Stomach (tissue), 9 donors: ENCODE results near the gene FAM184A. TPM values are rescaled to one million over a fixed set of nuclear protein-coding genes. Genes with fewer than 3 reads are reported as not detected.
"Not testable (repeated sequence)": the region's sequence is repeated elsewhere in the genome, so short reads cannot be mapped to it uniquely, and the experiment has no call there.

Experiments used
- DNase-seq, 2 donors: peaks; one replicate each; pipeline versions ENCODE4 v3.0.0 to v3.0.0-alpha.2; 2013 to 2019
- H3K27ac ChIP-seq, 5 donors: fragments of 200-600 bp in 4 of 5; sonication (generic) in 4 of 5; one replicate each; pipeline ENCODE4 v1.5.1; 2013 to 2019; ENCODE audit warnings: mild to moderate bottlenecking in 1 of 5, moderate library complexity in 1 of 5
- H3K27me3 ChIP-seq, 3 donors: fragments of 200-600 bp; sonication (generic); one replicate each; pipeline ENCODE4 v1.5.1; 2017 to 2019; ENCODE audit warnings: mixed run types in 1 of 3
- H3K36me3 ChIP-seq, 4 donors: fragments of 200-600 bp; sonication (generic); 1 replicate in 3 of 4; 2 replicates in 1 of 4; pipeline ENCODE4 v1.5.1; 2016 to 2019
- H3K4me1 ChIP-seq, 4 donors: fragments of 200-600 bp; sonication (generic); one replicate each; pipeline ENCODE4 v1.5.1; 2016 to 2019
- H3K4me3 ChIP-seq, 4 donors: fragments of 200-600 bp; sonication (generic) in 3 of 4; one replicate each; pipeline ENCODE4 v1.5.1; 2016 to 2019; ENCODE audit warnings: mild to moderate bottlenecking in 1 of 4
- H3K9me3 ChIP-seq, 4 donors: fragments of 200-600 bp; sonication (generic); one replicate each; pipeline ENCODE4 v1.5.1; 2016 to 2019
- EP300 ChIP-seq: sonication (generic); formaldehyde crosslinking; IDR thresholded peaks from one replicate; pipeline ENCODE4 v1.6.1; 2017; ENCODE audit warnings: antibody characterized with exemption
- POLR2A ChIP-seq, 4 donors: fragments of 450-650 bp; IDR thresholded peaks; one replicate each; pipeline ENCODE4 v1.6.1; 2016; ENCODE audit warnings: antibody characterized with exemption in 4 of 4, control low read depth in 2 of 4, mild to moderate bottlenecking in 1 of 4, moderate library complexity in 1 of 4
- POLR2AphosphoS5 ChIP-seq, 3 donors: sonication (generic); formaldehyde crosslinking; IDR thresholded peaks; one replicate each; pipeline ENCODE4 v1.6.1; 2016; ENCODE audit warnings: antibody characterized with exemption in 3 of 3
- WGBS, 5 donors: extraction: QIAGEN DNeasy Blood & Tissue Kit in 3 of 5; methylation state at CpG; one replicate each; pipeline versions ENCODE4 v1.1.5 to v1.1.7; 2013 to 2018; 5-methylcytosine and 5-hydroxymethylcytosine counted together
- intact Hi-C: fragments of 100-400 bp; cut with DNase I; formaldehyde crosslinking; loops from one replicate; pipeline ENCODE4 v1.15.1; 2023; ENCODE audit warnings: low total_unique reads
- polyA plus RNA-seq, 3 donors: library from polyadenylated mRNA; stranded (reverse); fragments of 200-250 nt; gene quantifications; one replicate each; pipeline ENCODE4 v1.2.3, GENCODE V29; 2013
- total RNA-seq, 5 donors: library from RNA; depleted of rRNA; stranded (reverse); fragments of >200 nt; gene quantifications; one replicate each; pipeline versions ENCODE4 v1.1.0 to v1.2.3, GENCODE V29; 2014 to 2016
- TF ChIP-seq, protein P1 (sequence below), 7 experiments: fragments of 450-650 bp in 4 of 7; fragments of 200-600 bp in 3 of 7; sonication (generic) in 3 of 7; IDR thresholded peaks; one replicate each; pipeline ENCODE4 v1.5.1; 2016 to 2019; ENCODE audit warnings: antibody characterized with exemption in 7 of 7, control low read depth in 2 of 7, mild to moderate bottlenecking in 1 of 7
- donor health status: healthy with polysubstance abuse.
- donor health status: Bipolar disorder and iron deficiency.
- donor health status: healthy.

FAM184A gene
- total and polyA plus RNA-seq, 8 donors, result under 0.01 to 8.3 (median 2.6) TPM; not detected in 1

DNA sequence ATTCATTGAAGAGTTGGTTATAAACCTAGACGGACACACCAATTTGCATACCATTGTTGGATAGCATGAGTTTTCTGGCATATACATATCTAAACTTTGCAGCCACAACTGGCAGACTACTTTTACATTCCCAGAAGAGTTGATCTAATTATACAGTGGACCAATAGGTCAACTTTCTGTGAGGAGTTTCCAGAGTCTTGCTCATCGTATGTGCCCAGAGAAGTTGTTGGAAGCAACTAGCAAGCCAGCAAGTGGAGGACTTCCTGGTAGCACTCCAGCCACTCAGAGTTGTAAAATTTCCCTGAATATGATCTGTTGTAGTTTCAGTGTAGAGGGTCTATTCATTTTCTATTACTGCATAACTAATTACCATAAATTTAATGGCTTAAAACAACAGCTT, 47.1 kb upstream of the FAM184A start:
- H3K27me3 ChIP-seq, result no peaks in the 10 kb centered on the region

DNA sequence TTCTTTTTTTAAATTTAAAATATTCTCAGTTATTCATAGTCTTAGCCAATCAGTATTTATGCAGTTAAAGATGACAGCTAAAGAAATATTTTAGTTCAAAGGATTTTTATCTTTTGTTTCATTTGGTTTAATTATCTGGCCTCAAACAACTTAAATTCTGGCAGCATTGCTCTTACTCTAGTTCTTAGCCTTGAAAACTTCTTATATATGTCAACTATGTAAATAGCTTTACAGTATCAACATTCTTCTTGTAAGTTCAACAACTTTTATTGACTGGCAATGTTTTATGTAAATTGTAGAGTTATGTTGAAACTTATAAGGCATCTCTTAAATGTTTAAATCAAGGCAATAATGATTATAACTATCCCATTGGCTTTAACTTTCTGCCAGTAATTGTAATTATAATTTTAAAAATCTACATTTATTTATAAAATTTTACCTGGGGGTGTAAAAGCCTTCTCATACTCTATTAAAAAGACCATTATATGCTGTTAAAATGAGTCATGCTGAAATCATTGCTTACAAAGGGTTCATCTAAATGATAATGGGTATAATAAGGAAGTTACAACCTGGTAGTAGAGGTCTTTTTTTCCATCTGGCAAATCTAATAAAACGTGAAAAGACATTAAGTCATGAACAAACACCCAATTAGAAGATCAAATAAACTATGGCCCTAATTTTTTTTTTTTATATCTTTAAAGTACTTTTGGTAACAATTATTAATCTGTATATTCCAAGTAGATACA, 45.8 kb upstream of the FAM184A start:
- Histone ChIP-seq H3K4me1 (peaks cover 0 to 13% (median 2%) of the 10 kb centered on the region in 4 donors), H3K27me3 (no peaks in the 10 kb centered on the region), H3K27ac (no peak overlapping the region), H3K4me3 (no peak overlapping the region), H3K36me3 (no peaks in the 10 kb centered on the region), H3K9me3 (no peaks in the 10 kb centered on the region)
- 11 to 40% (median 31%) methylated on average over 1 of the region's 1 CpG for WGBS, 5 donors
- DNase-seq, result no peak
- intact Hi-C loops, result no loop called here
- TF ChIP-seq EP300 (no peak), POLR2AphosphoS5 (IDR thresholded peaks at IDR 0.05) (no peak), POLR2A (IDR thresholded peaks at IDR 0.05) (no peak)
- TF ChIP-seq, protein P1, sequence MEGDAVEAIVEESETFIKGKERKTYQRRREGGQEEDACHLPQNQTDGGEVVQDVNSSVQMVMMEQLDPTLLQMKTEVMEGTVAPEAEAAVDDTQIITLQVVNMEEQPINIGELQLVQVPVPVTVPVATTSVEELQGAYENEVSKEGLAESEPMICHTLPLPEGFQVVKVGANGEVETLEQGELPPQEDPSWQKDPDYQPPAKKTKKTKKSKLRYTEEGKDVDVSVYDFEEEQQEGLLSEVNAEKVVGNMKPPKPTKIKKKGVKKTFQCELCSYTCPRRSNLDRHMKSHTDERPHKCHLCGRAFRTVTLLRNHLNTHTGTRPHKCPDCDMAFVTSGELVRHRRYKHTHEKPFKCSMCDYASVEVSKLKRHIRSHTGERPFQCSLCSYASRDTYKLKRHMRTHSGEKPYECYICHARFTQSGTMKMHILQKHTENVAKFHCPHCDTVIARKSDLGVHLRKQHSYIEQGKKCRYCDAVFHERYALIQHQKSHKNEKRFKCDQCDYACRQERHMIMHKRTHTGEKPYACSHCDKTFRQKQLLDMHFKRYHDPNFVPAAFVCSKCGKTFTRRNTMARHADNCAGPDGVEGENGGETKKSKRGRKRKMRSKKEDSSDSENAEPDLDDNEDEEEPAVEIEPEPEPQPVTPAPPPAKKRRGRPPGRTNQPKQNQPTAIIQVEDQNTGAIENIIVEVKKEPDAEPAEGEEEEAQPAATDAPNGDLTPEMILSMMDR (IDR thresholded peaks at IDR 0.05), result no peak

More for the DNA sequence above, 47.1 kb upstream of the FAM184A start:
- Histone ChIP-seq H3K4me1 (peaks cover 0 to 24% (median 11%) of the 10 kb centered on the region in 4 donors), H3K9me3 (no peaks in the 10 kb centered on the region), H3K4me3 (no peak overlapping the region), H3K27ac (no peak overlapping the region), H3K36me3 (no peaks in the 10 kb centered on the region)
- intact Hi-C loops, result no loop called here
- WGBS, 5 donors, result 82 to 95% (median 89%) methylated on average over 2 of the region's 2 CpGs
- DNase-seq, result no peak
- no peak for TF ChIP-seq POLR2A (IDR thresholded peaks at IDR 0.05)

DNA sequence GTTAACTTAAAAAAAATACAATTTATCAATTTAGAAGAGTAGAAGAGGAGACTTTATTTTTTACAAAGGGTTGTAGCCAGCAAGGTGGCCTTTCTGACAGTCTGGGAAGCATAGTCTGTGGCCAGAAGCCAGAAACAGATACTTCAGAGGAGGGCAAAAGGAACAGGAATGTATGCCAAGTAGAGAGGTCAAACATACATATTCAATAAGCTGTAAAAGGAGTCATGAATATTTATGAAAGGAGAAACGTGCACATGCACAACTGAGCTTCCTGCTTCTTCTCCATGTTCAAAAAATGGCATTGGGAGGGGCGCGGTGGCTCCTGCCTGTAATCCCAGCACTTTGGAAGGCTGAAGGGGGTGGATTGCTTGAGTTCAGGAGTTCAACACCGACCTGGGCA, 43.9 kb upstream of the FAM184A start:
- intact Hi-C loops, result no loop called here
- H3K4me1 ChIP-seq, result no peaks in the 10 kb centered on the region
- no peak overlapping the region for H3K4me3 ChIP-seq
- WGBS, 5 donors, result 61 to 85% (median 77%) methylated on average over 4 of the region's 4 CpGs
- no peak overlapping the region for H3K27ac ChIP-seq
- H3K36me3 ChIP-seq, result no peaks in the 10 kb centered on the region
- DNase-seq, result no peak
- no peaks in the 10 kb centered on the region for H3K9me3 ChIP-seq
- no peaks in the 10 kb centered on the region for H3K27me3 ChIP-seq
- TF ChIP-seq POLR2A (IDR thresholded peaks at IDR 0.05) (no peak), EP300 (no peak), POLR2AphosphoS5 (IDR thresholded peaks at IDR 0.05) (no peak)
- TF ChIP-seq, protein P1 (IDR thresholded peaks at IDR 0.05), result no peak

DNA sequence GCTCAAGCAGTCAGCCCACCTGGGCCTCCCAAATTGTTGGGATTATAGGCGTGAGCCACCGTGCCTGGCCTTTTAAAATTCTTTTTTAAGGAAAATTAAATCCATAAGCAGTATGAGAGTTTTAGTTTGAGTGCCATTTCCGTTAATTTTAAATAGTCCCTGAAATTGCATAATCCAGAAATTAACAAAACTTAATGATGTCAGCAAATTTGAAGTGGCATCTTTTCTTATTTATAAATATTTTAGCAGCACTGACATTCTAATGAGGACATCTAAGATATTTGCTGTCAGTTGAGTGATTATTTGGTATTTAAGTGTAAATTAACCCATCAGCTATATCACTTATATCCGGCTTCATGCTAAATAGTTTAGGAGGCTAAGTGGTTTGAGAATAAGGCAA, 42.9 kb upstream of the FAM184A start:
- DNase-seq, result no peak
- TF ChIP-seq EP300, result no peak
- no peak for TF ChIP-seq POLR2A (IDR thresholded peaks at IDR 0.05)
- TF ChIP-seq POLR2AphosphoS5 (IDR thresholded peaks at IDR 0.05), result no peak
- Histone ChIP-seq H3K4me1 (no peaks in the 10 kb centered on the region), H3K36me3 (no peaks in the 10 kb centered on the region), H3K9me3 (no peaks in the 10 kb centered on the region), H3K27ac (no peak overlapping the region), H3K4me3 (no peak overlapping the region), H3K27me3 (no peaks in the 10 kb centered on the region)
- 94 to 98% (median 96%) methylated on average over 4 of the region's 4 CpGs for WGBS, 5 donors
- intact Hi-C loops, result no loop called here

DNA sequence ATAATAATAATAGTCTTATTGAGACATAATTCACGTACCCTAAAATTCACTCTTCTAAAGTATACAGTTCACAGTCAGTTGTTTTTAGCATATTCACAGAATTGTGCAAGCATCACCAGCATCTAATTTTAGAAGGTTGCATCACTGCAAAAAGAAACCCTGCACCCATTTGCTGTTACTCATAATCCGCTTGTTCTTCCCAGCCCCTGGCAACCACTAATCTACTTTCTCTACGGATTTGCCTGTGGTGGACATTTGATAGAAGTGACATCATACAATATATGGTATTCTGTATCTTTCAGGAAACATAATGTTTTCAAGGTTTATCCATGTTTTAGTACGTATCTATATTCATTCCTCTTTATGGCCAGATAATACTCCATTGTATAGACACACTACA, 41.5 kb upstream of the FAM184A start:
- 65 to 88% (median 86%) methylated on average over 4 of the region's 4 CpGs for whole genome bisulfite sequencing, 5 donors
- Histone ChIP-seq H3K4me3 (no peak overlapping the region), H3K36me3 (no peaks in the 10 kb centered on the region), H3K27ac (no peak overlapping the region), H3K27me3 (no peaks in the 10 kb centered on the region), H3K9me3 (no peaks in the 10 kb centered on the region), H3K4me1 (no peaks in the 10 kb centered on the region)
- intact Hi-C loops, result no loop called here
- TF ChIP-seq POLR2AphosphoS5 (IDR thresholded peaks at IDR 0.05) (no peak), EP300 (no peak), POLR2A (IDR thresholded peaks at IDR 0.05) (no peak)
- TF ChIP-seq, protein P1 (IDR thresholded peaks at IDR 0.05), result no peak
- DNase-seq, result no peak

DNA sequence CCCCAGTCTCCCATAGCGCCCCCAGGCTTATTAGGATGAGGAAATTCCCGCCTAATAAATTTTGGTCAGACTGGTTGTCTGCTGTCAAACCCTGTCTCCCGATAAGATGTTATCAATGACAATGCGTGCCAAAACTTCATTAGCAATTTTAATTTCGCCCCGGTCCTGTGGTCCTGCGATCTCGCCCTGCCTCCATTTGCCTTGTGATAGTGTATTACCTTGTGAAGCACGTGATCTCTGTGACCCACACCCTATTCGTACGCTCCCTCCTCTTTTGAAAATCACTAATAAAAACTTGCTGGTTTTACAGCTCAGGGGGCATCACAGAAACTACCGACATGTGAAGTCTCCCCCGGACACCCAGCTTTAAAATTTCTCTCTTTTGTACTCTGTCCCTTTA, 40.6 kb upstream of the FAM184A start:
- WGBS, 5 donors, result 69 to 81% (median 73%) methylated on average over 13 of the region's 13 CpGs
- H3K27ac ChIP-seq, H3K4me1 ChIP-seq, intact Hi-C loops, H3K36me3 ChIP-seq, DNase-seq, H3K9me3 ChIP-seq, H3K4me3 ChIP-seq, H3K27me3 ChIP-seq: not testable (repeated sequence)
